Mesothelial cell of epicardium (in vitro differentiated cells): ENCODE results near the gene LEMD2. TPM values are rescaled to one million over a fixed set of nuclear protein-coding genes. Genes with fewer than 3 reads are reported as not detected.
A peak's percentile ranks its signal among the peaks of the same experiment; 100 is the strongest.

ENCODE experiments used
- DNase-seq, 2 experiments: peaks; one replicate each; pipeline ENCODE4 v3.0.0; 2021; ENCODE audit warnings: low spot score in 2 of 2; ENCODE audit not compliant: unreplicated experiment in 2 of 2
- H3K27ac Mint-ChIP-seq: 2 replicates; pipeline ENCODE4 v1.8.0; 2021; ENCODE audit warnings: mixed read lengths
- H3K27me3 Mint-ChIP-seq: 2 replicates; pipeline ENCODE4 v1.8.0; 2021; ENCODE audit warnings: low read depth, mixed read lengths
- H3K36me3 Mint-ChIP-seq: 2 replicates; pipeline ENCODE4 v1.8.0; 2021; ENCODE audit warnings: mixed read lengths
- H3K4me1 Mint-ChIP-seq: 2 replicates; pipeline ENCODE4 v1.8.0; 2021; ENCODE audit warnings: mixed read lengths
- H3K4me3 Mint-ChIP-seq: 2 replicates; pipeline ENCODE4 v1.8.0; 2021; ENCODE audit warnings: mild to moderate bottlenecking, moderate library complexity, mixed read lengths
- H3K9me3 Mint-ChIP-seq: 2 replicates; pipeline ENCODE4 v1.8.0; 2021; ENCODE audit warnings: mixed read lengths
- total RNA-seq: library from RNA; stranded (reverse); gene quantifications from 3 replicates; pipeline ENCODE4 v1.2.1, GENCODE V29; 2021
- TF ChIP-seq, protein P1 (sequence below): fragments of 200-600 bp; sonication (generic); IDR thresholded peaks from one replicate; pipeline ENCODE4 v1.5.0; 2021; ENCODE audit warnings: antibody characterized with exemption; ENCODE audit not compliant: unreplicated experiment

LEMD2 gene
- total RNA-seq, 1 donor from 2014 or later, result 85.3 TPM

DNA sequence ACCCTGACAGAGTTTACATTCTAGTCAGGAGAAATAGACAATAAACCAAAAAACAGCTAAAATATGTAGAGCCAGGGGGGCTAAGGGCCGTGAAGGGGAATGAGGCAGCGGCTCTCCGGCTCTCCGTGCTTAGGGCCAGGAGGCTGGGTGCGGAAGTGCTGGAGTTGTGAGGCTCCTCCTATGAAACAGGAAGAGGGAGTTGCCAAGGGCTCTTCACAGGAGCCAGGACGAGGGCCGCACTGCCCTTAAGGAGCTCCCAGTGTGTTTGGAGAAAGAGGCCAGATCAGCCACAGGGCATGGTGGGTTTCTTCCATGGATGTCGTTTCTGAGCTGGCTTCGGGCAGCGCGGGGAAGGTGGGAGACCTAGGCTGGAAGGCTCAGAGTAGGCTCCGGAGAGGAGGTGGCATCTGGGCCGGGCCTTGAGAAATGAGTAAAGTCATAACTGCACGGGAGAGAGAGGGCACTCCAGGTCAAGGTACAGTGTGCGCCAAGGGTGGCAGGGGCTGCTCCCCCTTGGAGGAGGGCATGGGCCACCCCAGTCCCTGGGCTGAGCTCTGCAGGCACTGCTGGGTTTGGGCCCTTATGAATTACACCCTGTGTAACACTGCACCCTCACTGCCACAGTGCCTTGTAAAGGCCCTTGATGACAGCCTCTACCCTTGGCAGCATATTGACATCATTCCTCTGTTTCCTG lies 35.7 kb upstream of the LEMD2 start:
- H3K9me3 Mint-ChIP-seq, result no peaks in the 10 kb centered on the region
- H3K27me3 Mint-ChIP-seq, result peaks cover 28% of the 10 kb centered on the region
- no peaks in the 10 kb centered on the region for H3K36me3 Mint-ChIP-seq
- TF ChIP-seq, protein P1, sequence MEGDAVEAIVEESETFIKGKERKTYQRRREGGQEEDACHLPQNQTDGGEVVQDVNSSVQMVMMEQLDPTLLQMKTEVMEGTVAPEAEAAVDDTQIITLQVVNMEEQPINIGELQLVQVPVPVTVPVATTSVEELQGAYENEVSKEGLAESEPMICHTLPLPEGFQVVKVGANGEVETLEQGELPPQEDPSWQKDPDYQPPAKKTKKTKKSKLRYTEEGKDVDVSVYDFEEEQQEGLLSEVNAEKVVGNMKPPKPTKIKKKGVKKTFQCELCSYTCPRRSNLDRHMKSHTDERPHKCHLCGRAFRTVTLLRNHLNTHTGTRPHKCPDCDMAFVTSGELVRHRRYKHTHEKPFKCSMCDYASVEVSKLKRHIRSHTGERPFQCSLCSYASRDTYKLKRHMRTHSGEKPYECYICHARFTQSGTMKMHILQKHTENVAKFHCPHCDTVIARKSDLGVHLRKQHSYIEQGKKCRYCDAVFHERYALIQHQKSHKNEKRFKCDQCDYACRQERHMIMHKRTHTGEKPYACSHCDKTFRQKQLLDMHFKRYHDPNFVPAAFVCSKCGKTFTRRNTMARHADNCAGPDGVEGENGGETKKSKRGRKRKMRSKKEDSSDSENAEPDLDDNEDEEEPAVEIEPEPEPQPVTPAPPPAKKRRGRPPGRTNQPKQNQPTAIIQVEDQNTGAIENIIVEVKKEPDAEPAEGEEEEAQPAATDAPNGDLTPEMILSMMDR, result no peak
- H3K4me3 Mint-ChIP-seq, result no peak overlapping the region
- no peak for DNase-seq
- H3K27ac Mint-ChIP-seq, result peak overlapping the region; percentile 4
- H3K4me1 Mint-ChIP-seq, result peaks cover 5% of the 10 kb centered on the region

- Mint-ChIP-seq H3K27me3 (peaks cover 30% of the 10 kb centered on the region), H3K4me3 (no peak overlapping the region), H3K4me1 (peaks cover 5% of the 10 kb centered on the region), H3K36me3 (no peaks in the 10 kb centered on the region), H3K9me3 (no peaks in the 10 kb centered on the region), H3K27ac (no peak overlapping the region)
- DNase-seq, result no peak
- TF ChIP-seq, protein P1, result no peak
These were observed 34.9 kb upstream of the LEMD2 start for GRCh38 chr6:33823806-33824205.

- H3K27ac Mint-ChIP-seq, result no peak overlapping the region
- no peaks in the 10 kb centered on the region for H3K9me3 Mint-ChIP-seq
- H3K36me3 Mint-ChIP-seq, result no peaks in the 10 kb centered on the region
- peaks cover 5% of the 10 kb centered on the region for H3K4me1 Mint-ChIP-seq
- no peak overlapping the region for H3K4me3 Mint-ChIP-seq
- TF ChIP-seq, protein P1, result no peak
- peaks cover 27% of the 10 kb centered on the region for H3K27me3 Mint-ChIP-seq
- DNase-seq, result no peak
These were observed 33.9 kb upstream of the LEMD2 start for GRCh38 chr6:33822575-33823395.

DNA sequence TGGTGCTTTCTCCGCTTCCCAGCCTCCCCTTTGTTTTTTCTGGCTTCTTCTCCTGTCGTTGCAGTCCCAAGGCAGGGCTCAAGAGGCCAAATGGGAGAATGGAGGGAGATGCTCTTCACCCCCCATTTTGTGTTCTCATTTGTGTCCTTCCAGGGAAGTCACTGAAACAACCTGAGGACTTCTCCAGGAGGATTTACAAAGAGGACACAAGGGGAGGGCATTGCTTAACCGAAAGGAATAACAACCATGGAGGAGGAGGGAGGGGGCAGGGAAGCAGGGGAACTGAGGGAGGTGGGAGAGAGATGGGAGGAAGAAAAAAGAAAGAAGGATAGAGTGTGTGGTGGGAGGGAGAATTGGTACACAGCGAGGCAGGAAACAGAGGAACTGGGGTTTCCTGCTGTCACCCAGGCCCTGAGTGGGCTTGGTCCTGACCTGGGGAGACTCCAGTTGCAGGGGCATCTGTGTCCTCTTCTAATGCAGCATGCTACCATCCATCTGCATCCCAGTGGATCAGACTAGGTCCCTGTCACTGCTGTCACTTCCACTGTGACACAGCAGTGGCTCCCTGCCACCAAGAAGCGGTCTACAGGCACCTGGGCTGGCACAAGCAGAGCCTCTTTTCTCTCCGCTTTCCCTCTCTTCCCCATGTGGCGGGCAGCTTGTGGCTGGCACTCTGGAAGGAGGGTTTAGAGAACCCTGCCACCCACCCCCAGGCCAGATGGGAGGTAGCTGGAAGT lies 32.0 kb upstream of the LEMD2 start:
- H3K27me3 Mint-ChIP-seq, result peaks cover 37% of the 10 kb centered on the region
- TF ChIP-seq, protein P1, result no peak
- no peaks in the 10 kb centered on the region for H3K36me3 Mint-ChIP-seq
- no peak overlapping the region for H3K27ac Mint-ChIP-seq
- H3K9me3 Mint-ChIP-seq, result no peaks in the 10 kb centered on the region
- H3K4me3 Mint-ChIP-seq, result no peak overlapping the region
- H3K4me1 Mint-ChIP-seq, result peaks cover 5% of the 10 kb centered on the region
- no peak for DNase-seq

GRCh38 chr6:33820243-33820642 lies 31.3 kb upstream of the LEMD2 start:
- Mint-ChIP-seq H3K4me3 (no peak overlapping the region), H3K27me3 (peaks cover 44% of the 10 kb centered on the region), H3K27ac (no peak overlapping the region), H3K36me3 (no peaks in the 10 kb centered on the region), H3K9me3 (no peaks in the 10 kb centered on the region), H3K4me1 (peaks cover 5% of the 10 kb centered on the region)
- DNase-seq, result no peak
- TF ChIP-seq, protein P1, result no peak
